Measurements from ENCODE around the gene HPS4. TPM values are rescaled to one million over a fixed set of nuclear protein-coding genes. Genes with fewer than 3 reads are reported as not detected.

Gene HPS4
- total RNA-seq, 1 experiment from 2014 or later = 35.4 TPM

DNA sequence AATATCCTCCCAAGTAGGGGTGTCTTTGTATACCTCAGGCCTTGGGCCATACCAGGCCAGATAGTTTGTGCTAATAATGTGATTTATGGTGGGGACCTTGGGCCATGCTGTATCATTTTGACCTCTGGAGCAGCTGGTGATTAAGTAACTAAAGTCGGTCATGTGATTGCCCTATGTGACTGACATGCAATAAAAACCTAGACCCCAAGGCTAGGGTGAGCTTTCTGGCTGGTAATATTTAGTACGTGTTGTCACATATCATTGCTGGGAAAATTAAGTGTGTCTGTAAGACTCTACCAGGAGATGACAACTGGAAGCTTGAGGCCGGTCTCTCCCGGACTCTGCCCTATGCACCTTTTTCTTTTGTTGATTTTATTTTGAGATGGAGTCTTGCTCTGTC, 41.3 kb upstream of the HPS4 start (continued):
- no peak for TF ChIP-seq YY1 (IDR thresholded peaks at IDR 0.05; ENCODE audit: extremely low read depth, insufficient replicate concordance, low read depth, low read length)

DNA sequence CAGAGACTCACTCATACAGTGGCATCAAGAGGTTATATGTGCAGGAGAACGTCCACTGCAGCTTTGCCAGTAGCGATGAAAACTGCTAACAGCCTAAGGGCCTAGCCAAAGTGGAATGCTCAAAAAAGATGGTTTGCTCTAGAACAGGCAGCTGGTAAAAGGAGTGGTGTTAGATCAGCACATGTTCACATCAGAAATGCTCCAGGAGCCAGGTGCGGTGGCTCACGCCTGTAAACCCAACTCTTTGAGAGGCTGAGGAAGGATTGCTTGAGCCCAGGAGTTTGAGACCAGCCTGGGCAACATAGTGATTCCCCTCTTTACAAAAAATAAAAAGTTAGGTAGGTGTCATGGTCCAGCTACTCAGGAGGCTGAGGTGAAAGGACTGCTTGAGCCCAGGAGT, 39.0 kb upstream of the HPS4 start:
- H2AFZ ChIP-seq (ENCODE audit: low read depth, low read length, poor library complexity, severe bottlenecking) = no peak overlapping the region
- intact Hi-C loops (cut with micrococcal nuclease) = no loop called here
- H3K27ac ChIP-seq (ENCODE audit: low read depth, low read length) = no peak overlapping the region
- CTCF ChIA-PET = no interaction called here
- POLR2A ChIA-PET = no interaction called here
- TF ChIP-seq SP1 (IDR thresholded peaks at IDR 0.05; ENCODE audit: low read depth) (no peak), SIN3A (IDR thresholded peaks at IDR 0.05; ENCODE audit: low read depth) (no peak), POLR2AphosphoS5 (IDR thresholded peaks at IDR 0.05; ENCODE audit: low read depth, low read length) (no peak), EGR1 (IDR thresholded peaks at IDR 0.05; ENCODE audit: low read depth) (no peak), POLR2A (IDR thresholded peaks at IDR 0.05; ENCODE audit: borderline replicate concordance, extremely low read depth, insufficient read depth, insufficient read length) (no peak), SRF (IDR thresholded peaks at IDR 0.05; ENCODE audit: low read depth) (no peak), EZH2phosphoT487 (IDR thresholded peaks at IDR 0.05; ENCODE audit: borderline replicate concordance) (no peak), EZH2 (IDR thresholded peaks at IDR 0.05) (no peak)
- TF ChIP-seq, protein P1, sequence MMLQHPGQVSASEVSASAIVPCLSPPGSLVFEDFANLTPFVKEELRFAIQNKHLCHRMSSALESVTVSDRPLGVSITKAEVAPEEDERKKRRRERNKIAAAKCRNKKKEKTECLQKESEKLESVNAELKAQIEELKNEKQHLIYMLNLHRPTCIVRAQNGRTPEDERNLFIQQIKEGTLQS (IDR thresholded peaks at IDR 0.05) = no peak
- TF ChIP-seq, protein P2, sequence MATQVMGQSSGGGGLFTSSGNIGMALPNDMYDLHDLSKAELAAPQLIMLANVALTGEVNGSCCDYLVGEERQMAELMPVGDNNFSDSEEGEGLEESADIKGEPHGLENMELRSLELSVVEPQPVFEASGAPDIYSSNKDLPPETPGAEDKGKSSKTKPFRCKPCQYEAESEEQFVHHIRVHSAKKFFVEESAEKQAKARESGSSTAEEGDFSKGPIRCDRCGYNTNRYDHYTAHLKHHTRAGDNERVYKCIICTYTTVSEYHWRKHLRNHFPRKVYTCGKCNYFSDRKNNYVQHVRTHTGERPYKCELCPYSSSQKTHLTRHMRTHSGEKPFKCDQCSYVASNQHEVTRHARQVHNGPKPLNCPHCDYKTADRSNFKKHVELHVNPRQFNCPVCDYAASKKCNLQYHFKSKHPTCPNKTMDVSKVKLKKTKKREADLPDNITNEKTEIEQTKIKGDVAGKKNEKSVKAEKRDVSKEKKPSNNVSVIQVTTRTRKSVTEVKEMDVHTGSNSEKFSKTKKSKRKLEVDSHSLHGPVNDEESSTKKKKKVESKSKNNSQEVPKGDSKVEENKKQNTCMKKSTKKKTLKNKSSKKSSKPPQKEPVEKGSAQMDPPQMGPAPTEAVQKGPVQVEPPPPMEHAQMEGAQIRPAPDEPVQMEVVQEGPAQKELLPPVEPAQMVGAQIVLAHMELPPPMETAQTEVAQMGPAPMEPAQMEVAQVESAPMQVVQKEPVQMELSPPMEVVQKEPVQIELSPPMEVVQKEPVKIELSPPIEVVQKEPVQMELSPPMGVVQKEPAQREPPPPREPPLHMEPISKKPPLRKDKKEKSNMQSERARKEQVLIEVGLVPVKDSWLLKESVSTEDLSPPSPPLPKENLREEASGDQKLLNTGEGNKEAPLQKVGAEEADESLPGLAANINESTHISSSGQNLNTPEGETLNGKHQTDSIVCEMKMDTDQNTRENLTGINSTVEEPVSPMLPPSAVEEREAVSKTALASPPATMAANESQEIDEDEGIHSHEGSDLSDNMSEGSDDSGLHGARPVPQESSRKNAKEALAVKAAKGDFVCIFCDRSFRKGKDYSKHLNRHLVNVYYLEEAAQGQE (IDR thresholded peaks at IDR 0.05; ENCODE audit: low read depth) = no peak
- H3K9ac ChIP-seq (ENCODE audit: low read length) = no peak overlapping the region
- no peaks in the 10 kb centered on the region for H3K4me1 ChIP-seq (ENCODE audit: control insufficient read depth in 1 of 2, insufficient read depth in 2 of 2, low read length in 2 of 2)
- no peaks in the 10 kb centered on the region for H4K20me1 ChIP-seq (ENCODE audit: insufficient read depth)
- no peak for DNase-seq (ENCODE audit: low read depth, low spot score)
- no peaks in the 10 kb centered on the region for H3K79me2 ChIP-seq (ENCODE audit: insufficient read depth, low read length)
- no peaks in the 10 kb centered on the region for H3K27me3 ChIP-seq (ENCODE audit: insufficient read depth, low read length)
- no peaks in the 10 kb centered on the region for H3K36me3 ChIP-seq (ENCODE audit: control insufficient read depth in 1 of 2, insufficient read depth in 2 of 2, low read length in 2 of 2)
- H3K9me2 ChIP-seq (ENCODE audit: insufficient read depth) = no peaks in the 10 kb centered on the region
- RAD21 ChIA-PET (ENCODE audit: low non-redundant PET in 1 of 2, low total read pairs in 2 of 2, uncharacterized antibody in 2 of 2, unreplicated experiment in 2 of 2) = no interaction called here
- no peaks in the 10 kb centered on the region for H3K9me3 ChIP-seq (ENCODE audit: control insufficient read depth in 1 of 2, insufficient read depth in 1 of 2, low read depth in 1 of 2, low read length in 2 of 2)
- BruUV-seq (replicated peaks) = no TSS peak
- no peak overlapping the region for H3K4me2 ChIP-seq (ENCODE audit: low read length)
- no peak for ATAC-seq
- no peak overlapping the region for H3K4me3 ChIP-seq (replicated peaks in 1 of 2; ENCODE audit: low read depth in 1 of 2, low read length in 2 of 2)
